CD14-positive monocyte (primary cell): ENCODE results near the gene MBNL2. TPM values are rescaled to one million over a fixed set of nuclear protein-coding genes. Genes with fewer than 3 reads are reported as not detected.

Source experiments
- DNase-seq, 3 donors: peaks; one replicate each; pipeline ENCODE4 v3.0.0-alpha.2; 2011 to 2022
- H2AFZ ChIP-seq: 2 replicates; pipeline ENCODE4 v1.6.0; 2012; ENCODE audit warnings: mild to moderate bottlenecking, low read depth, low read length, inconsistent platforms; ENCODE audit not compliant: insufficient read depth, poor library complexity, severe bottlenecking
- H3K27ac ChIP-seq, 2 donors: 1 replicate in 1 of 2; 2 replicates in 1 of 2; pipeline ENCODE4 v1.5.1; 2012 to 2013; ENCODE audit warnings: low read length in 2 of 2, control low read depth in 1 of 2, inconsistent platforms in 1 of 2, low read depth in 1 of 2, mild to moderate bottlenecking in 1 of 2
- H3K27me3 ChIP-seq, 2 donors: one replicate each; pipeline versions ENCODE4 v1.6.0 to v1.6.1; 2011 to 2013; ENCODE audit warnings: low read length in 2 of 2; ENCODE audit not compliant: control insufficient read depth in 2 of 2, insufficient read depth in 2 of 2
- H3K36me3 ChIP-seq, 2 donors: replicated peaks in 1 of 2; 1 replicate in 1 of 2; 2 replicates in 1 of 2; pipeline versions ENCODE4 v1.5.1 to v1.6.1; 2012 to 2013; ENCODE audit warnings: low read length in 2 of 2, control low read depth in 1 of 2, inconsistent platforms in 1 of 2, mild to moderate bottlenecking in 1 of 2; ENCODE audit not compliant: insufficient read depth in 2 of 2, control insufficient read depth in 1 of 2
- H3K4me1 ChIP-seq, 2 donors: 1 replicate in 1 of 2; 2 replicates in 1 of 2; pipeline versions ENCODE4 v1.5.1 to v1.6.1; 2012 to 2013; ENCODE audit warnings: low read length in 2 of 2, control low read depth in 1 of 2, inconsistent platforms in 1 of 2, mild to moderate bottlenecking in 1 of 2, moderate library complexity in 1 of 2; ENCODE audit not compliant: insufficient read depth in 2 of 2, control insufficient read depth in 1 of 2
- H3K4me2 ChIP-seq: replicated peaks from 2 replicates; pipeline ENCODE3; 2012; ENCODE audit warnings: low read length, moderate library complexity, mild to moderate bottlenecking; ENCODE audit not compliant: poor library complexity, severe bottlenecking; ENCODE audit errors: extremely low read depth
- H3K4me3 ChIP-seq, 3 experiments: fragments of 200-600 bp in 1 of 3; sonication (generic) in 1 of 3; replicated peaks in 1 of 3; 1 replicate in 2 of 3; 2 replicates in 1 of 3; pipeline ENCODE4 v1.5.1; 2011 to 2013; ENCODE audit warnings: low read length in 3 of 3, mild to moderate bottlenecking in 3 of 3, control low read depth in 2 of 3, low read depth in 2 of 3, inconsistent platforms in 1 of 3, moderate library complexity in 1 of 3
- H3K79me2 ChIP-seq: 2 replicates; pipeline ENCODE4 v1.6.0; 2012; ENCODE audit warnings: mild to moderate bottlenecking, control low read depth, inconsistent platforms, low read length, moderate library complexity; ENCODE audit not compliant: insufficient read depth
- H3K9ac ChIP-seq: 2 replicates; pipeline ENCODE4 v1.6.0; 2017; ENCODE audit warnings: low read length, mild to moderate bottlenecking; ENCODE audit not compliant: insufficient read depth, poor library complexity, severe bottlenecking
- H3K9me3 ChIP-seq, 2 donors: replicated peaks in 1 of 2; 1 replicate in 1 of 2; 2 replicates in 1 of 2; pipeline versions ENCODE4 v1.5.1 to v1.6.1; 2012 to 2013; ENCODE audit warnings: low read length in 2 of 2, control low read depth in 1 of 2; ENCODE audit not compliant: control insufficient read depth in 1 of 2, insufficient read depth in 1 of 2
- H4K20me1 ChIP-seq: 2 replicates; pipeline ENCODE4 v1.6.0; 2012; ENCODE audit warnings: mild to moderate bottlenecking, low read length, control low read depth, moderate library complexity; ENCODE audit not compliant: insufficient read depth
- H3K27ac Mint-ChIP-seq, 7 donors: one replicate each; pipeline ENCODE4 v1.8.0; 2020; ENCODE audit warnings: mild to moderate bottlenecking in 7 of 7, mixed read lengths in 7 of 7, moderate library complexity in 6 of 7, inconsistent platforms in 2 of 7
- H3K27me3 Mint-ChIP-seq, 3 donors: one replicate each; pipeline ENCODE4 v1.8.0; 2021 to 2022; ENCODE audit warnings: low read depth in 3 of 3, mild to moderate bottlenecking in 3 of 3, mixed read lengths in 3 of 3, moderate library complexity in 3 of 3, inconsistent platforms in 1 of 3
- H3K36me3 Mint-ChIP-seq, 2 donors: one replicate each; pipeline ENCODE4 v1.8.0; 2020; ENCODE audit warnings: mixed read lengths in 2 of 2, inconsistent platforms in 1 of 2, mild to moderate bottlenecking in 1 of 2
- H3K4me1 Mint-ChIP-seq: one replicate; pipeline ENCODE4 v1.8.0; 2020; ENCODE audit warnings: mild to moderate bottlenecking, mixed read lengths
- H3K4me3 Mint-ChIP-seq, 2 donors: one replicate each; pipeline ENCODE4 v1.8.0; 2020; ENCODE audit warnings: mild to moderate bottlenecking in 2 of 2, mixed read lengths in 2 of 2, moderate library complexity in 1 of 2
- H3K9me3 Mint-ChIP-seq, 7 donors: one replicate each; pipeline ENCODE4 v1.8.0; 2020 to 2022; ENCODE audit warnings: mixed read lengths in 7 of 7, mild to moderate bottlenecking in 6 of 7, moderate library complexity in 6 of 7, inconsistent platforms in 2 of 7
- CTCF ChIP-seq: fragments of 200-600 bp; IDR thresholded peaks from one replicate; pipeline ENCODE4 v1.8.0; 2022; ENCODE audit warnings: antibody characterized with exemption, mild to moderate bottlenecking
- WGBS: methylation state at CpG from one replicate; pipeline ENCODE4 v1.1.5; 2013; ENCODE audit warnings: missing lambda C conversion rate; ENCODE audit not compliant: insufficient coverage; 5-methylcytosine and 5-hydroxymethylcytosine counted together
- intact Hi-C, 2 donors: fragments of 100-400 bp; cut with micrococcal nuclease; formaldehyde crosslinking; loops; one replicate each; pipeline versions ENCODE4 v1.15.0 to v1.15.1; 2023
- polyA plus RNA-seq, 3 donors: library from polyadenylated mRNA; depleted of rRNA in 1 of 3; unstranded in 2 of 3; stranded (reverse) in 1 of 3; fragments of 300-500 nt in 2 of 3; fragments of >200 nt in 1 of 3; fragmentation: Illumina TruSeq in 2 of 3; gene quantifications; 1 replicate in 2 of 3; 2 replicates in 1 of 3; pipeline ENCODE4 v1.2.3, GENCODE V29; 2012 to 2021

Gene MBNL2
- polyA plus RNA-seq, 3 donors: 8.5 to 15.5 (median 13.4) TPM

DNA sequence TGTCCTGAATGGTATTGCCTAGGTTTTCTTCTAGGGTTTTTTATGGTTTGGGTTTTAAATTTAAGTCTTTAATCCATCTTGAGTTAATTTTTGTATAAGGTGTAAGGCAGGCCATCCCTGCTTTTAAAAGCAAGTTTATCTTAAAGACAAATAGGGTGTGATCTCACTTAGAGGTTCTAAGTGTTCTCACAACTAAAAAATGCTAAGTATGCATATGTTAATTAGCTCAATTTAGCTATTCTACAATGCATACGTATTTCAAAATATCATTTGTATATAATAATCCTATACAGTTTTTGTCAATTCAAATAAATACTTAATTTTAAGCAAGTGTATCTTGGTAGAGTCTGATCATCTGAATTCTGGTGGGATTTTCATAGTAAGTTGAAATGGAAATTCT, 50.4 kb downstream of the MBNL2 start:
- Histone ChIP-seq H3K36me3 (peaks cover 18 to 31% of the 10 kb centered on the region in 2 donors), H4K20me1 (peaks cover 66% of the 10 kb centered on the region), H3K4me3 (no peak overlapping the region), H3K9ac (no peak overlapping the region), H3K27ac (no peak overlapping the region), H3K9me3 (no peaks in the 10 kb centered on the region), H2AFZ (no peak overlapping the region), H3K4me2 (no peak overlapping the region), H3K4me1 (no peaks in the 10 kb centered on the region), H3K27me3 (no peaks in the 10 kb centered on the region), H3K79me2 (peaks cover 17% of the 10 kb centered on the region)
- Mint-ChIP-seq H3K27ac (no peak overlapping the region), H3K4me3 (no peak overlapping the region), H3K9me3 (peaks cover 0 to 3% (median 0%) of the 10 kb centered on the region in 7 donors), H3K36me3 (peaks cover 33 to 36% of the 10 kb centered on the region in 2 donors), H3K4me1 (no peaks in the 10 kb centered on the region), H3K27me3 (no peaks in the 10 kb centered on the region)
- WGBS: no CpG with 5 or more reads among the region's 1 CpG
- intact Hi-C loops: no loop called here
- no peak for TF ChIP-seq CTCF
- no peak for DNase-seq

DNA sequence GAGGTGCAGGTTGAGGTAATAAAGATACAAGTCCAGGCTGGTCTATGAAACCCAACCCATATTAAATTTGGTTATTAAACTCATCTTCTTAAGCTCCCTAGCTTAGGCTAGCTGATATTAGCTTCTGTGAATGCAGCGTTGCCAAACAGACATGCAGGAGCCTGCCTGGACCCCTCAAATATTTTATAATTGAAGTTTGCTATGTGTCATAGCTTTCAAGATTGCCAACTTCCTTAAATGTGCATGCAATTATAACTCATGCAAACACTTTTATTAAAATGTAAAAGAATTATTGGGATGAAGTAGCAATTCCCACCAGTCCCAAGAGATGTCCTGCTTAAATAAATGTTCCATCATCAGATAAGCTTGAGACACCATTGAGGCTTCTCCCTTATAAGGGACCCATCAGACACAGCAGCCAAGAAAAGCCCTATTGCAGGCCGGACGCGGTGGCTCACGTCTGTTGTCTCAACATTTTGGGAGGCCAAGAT, 51.3 kb downstream of the MBNL2 start:
- whole genome bisulfite sequencing: no CpG with 5 or more reads among the region's 5 CpGs
- intact Hi-C loops: no loop called here
- no peaks in the 10 kb centered on the region for H3K4me1 Mint-ChIP-seq
- Histone ChIP-seq H2AFZ (no peak overlapping the region), H4K20me1 (peaks cover 64% of the 10 kb centered on the region), H3K4me2 (no peak overlapping the region), H3K79me2 (peaks cover 20% of the 10 kb centered on the region), H3K36me3 (peaks cover 18 to 28% of the 10 kb centered on the region in 2 donors), H3K27ac (no peak overlapping the region), H3K4me3 (no peak overlapping the region), H3K9ac (no peak overlapping the region), H3K9me3 (no peaks in the 10 kb centered on the region), H3K27me3 (no peaks in the 10 kb centered on the region), H3K4me1 (no peaks in the 10 kb centered on the region)
- no peaks in the 10 kb centered on the region for H3K27me3 Mint-ChIP-seq
- TF ChIP-seq CTCF: no peak
- H3K27ac Mint-ChIP-seq: no peak overlapping the region
- no peak overlapping the region for H3K4me3 Mint-ChIP-seq
- no peak for DNase-seq
- H3K36me3 Mint-ChIP-seq: peaks cover 27% of the 10 kb centered on the region in 2 donors
- peaks cover 0 to 3% (median 0%) of the 10 kb centered on the region in 7 donors for H3K9me3 Mint-ChIP-seq
